Activated naive CD8-positive, alpha-beta T cell (primary cell): ENCODE data around the gene CCNY.

Experiments
- H3K27ac Mint-ChIP-seq: one replicate; pipeline ENCODE4 v1.8.0; 2021; ENCODE audit warnings: mixed read lengths
- H3K27me3 Mint-ChIP-seq: one replicate; pipeline ENCODE4 v1.8.0; 2021; ENCODE audit warnings: mixed read lengths
- H3K36me3 Mint-ChIP-seq: one replicate; pipeline ENCODE4 v1.8.0; 2021; ENCODE audit warnings: mixed read lengths
- H3K4me1 Mint-ChIP-seq: one replicate; pipeline ENCODE4 v1.8.0; 2021; ENCODE audit warnings: low read depth, mixed read lengths
- H3K4me3 Mint-ChIP-seq: one replicate; pipeline ENCODE4 v1.8.0; 2021; ENCODE audit warnings: mild to moderate bottlenecking, mixed read lengths
- H3K9me3 Mint-ChIP-seq: one replicate; pipeline ENCODE4 v1.8.0; 2021; ENCODE audit warnings: low read depth, mixed read lengths

CCNY gene

GRCh38 chr10:35579116-35579515, 242.8 kb downstream of the CCNY start:
- Mint-ChIP-seq H3K27ac (no peak overlapping the region), H3K4me3 (no peak overlapping the region), H3K4me1 (no peaks in the 10 kb centered on the region), H3K27me3 (peaks cover 5% of the 10 kb centered on the region), H3K9me3 (peaks cover 12% of the 10 kb centered on the region), H3K36me3 (peaks cover 16% of the 10 kb centered on the region)

DNA sequence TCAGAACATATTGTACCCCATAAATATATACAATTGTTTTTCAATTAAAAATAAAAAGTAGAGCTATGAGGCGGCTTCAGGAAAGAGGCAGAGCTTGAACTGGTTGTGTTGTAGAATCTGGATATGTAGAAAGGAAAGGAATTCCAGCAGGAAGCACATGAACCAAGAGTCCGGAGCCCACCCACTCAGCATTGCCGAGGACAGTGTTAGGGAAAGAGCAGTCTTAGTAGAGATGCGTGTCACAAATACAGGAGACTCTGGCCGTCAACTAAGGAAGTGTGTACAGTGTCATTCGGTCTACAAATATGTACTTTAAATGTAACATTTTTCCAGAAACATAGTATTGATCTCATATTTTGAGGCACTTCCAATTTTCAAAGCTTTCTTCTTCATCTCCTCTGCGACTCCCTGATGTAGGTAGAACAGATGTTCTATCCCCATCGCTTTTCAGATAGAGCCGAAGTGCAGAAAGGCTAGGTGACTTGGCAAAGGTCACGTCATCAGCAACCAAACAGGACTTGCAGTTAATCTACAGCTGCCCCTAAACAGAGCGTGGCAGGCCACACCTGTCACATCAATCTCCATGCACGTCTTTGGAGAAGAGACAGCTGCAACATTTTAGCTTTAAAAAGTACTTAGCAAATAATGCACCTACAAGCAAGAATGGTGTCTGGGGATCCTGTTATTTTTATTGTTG, 243.6 kb downstream of the CCNY start:
- Mint-ChIP-seq H3K9me3 (peaks cover 12% of the 10 kb centered on the region), H3K4me3 (no peak overlapping the region), H3K27ac (no peak overlapping the region), H3K4me1 (no peaks in the 10 kb centered on the region), H3K36me3 (peaks cover 13% of the 10 kb centered on the region), H3K27me3 (peaks cover 5% of the 10 kb centered on the region)

DNA sequence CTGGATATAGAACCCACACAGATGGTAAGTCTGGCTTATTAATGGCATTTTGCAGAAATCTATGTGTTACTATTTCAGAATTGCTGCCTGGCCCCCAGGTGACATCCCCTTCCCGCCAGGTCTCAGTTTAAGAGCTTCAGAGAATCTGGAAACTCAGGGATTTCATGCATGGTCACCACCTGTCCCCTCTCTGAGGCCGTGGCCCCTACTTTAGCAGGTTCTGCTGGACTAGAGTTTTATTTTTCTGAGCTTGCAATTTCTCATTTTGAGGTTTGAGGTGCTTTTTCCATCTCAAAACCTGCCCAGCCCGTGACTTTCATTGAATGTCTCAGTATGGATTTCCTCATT, 244.1 kb downstream of the CCNY start:
- Mint-ChIP-seq H3K27ac (no peak overlapping the region), H3K4me3 (no peak overlapping the region), H3K4me1 (no peaks in the 10 kb centered on the region), H3K27me3 (peaks cover 5% of the 10 kb centered on the region), H3K36me3 (peaks cover 9% of the 10 kb centered on the region), H3K9me3 (peaks cover 9% of the 10 kb centered on the region)

GRCh38 chr10:35581655-35582054, 245.3 kb downstream of the CCNY start:
- Mint-ChIP-seq H3K36me3 (peaks cover 3% of the 10 kb centered on the region), H3K4me1 (peaks cover 5% of the 10 kb centered on the region), H3K27ac (no peak overlapping the region), H3K27me3 (peaks cover 5% of the 10 kb centered on the region), H3K9me3 (peaks cover 7% of the 10 kb centered on the region), H3K4me3 (no peak overlapping the region)

DNA sequence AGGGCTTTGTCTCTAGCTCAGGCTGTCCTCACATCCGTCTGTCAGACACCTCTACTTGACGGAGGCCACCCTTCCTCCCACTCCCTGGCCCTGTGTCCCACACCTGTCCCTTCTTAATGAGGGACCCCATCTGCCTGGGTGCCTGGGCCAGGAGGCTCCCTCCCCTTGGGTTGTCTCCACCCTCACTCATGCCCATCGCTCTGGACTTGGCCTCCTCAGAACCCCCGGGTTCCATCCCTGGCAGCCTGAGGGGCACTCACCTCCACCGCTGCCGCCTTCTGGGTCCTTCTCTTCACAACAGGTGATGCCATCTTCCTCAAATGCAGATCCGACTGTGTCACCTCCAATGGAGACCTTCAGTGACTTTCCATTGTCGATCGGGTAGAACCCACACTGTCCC, 248.6 kb downstream of the CCNY start:
- H3K36me3 Mint-ChIP-seq = no peaks in the 10 kb centered on the region
- peaks cover 5% of the 10 kb centered on the region for H3K4me1 Mint-ChIP-seq
- H3K27ac Mint-ChIP-seq = no peak overlapping the region
- no peak overlapping the region for H3K4me3 Mint-ChIP-seq
- H3K27me3 Mint-ChIP-seq = peaks cover 6% of the 10 kb centered on the region
- no peaks in the 10 kb centered on the region for H3K9me3 Mint-ChIP-seq

GRCh38 chr10:35585356-35585755, 249.0 kb downstream of the CCNY start:
- H3K9me3 Mint-ChIP-seq = no peaks in the 10 kb centered on the region
- H3K27me3 Mint-ChIP-seq = peaks cover 6% of the 10 kb centered on the region
- no peak overlapping the region for H3K27ac Mint-ChIP-seq
- peaks cover 5% of the 10 kb centered on the region for H3K4me1 Mint-ChIP-seq
- H3K36me3 Mint-ChIP-seq = no peaks in the 10 kb centered on the region
- H3K4me3 Mint-ChIP-seq = no peak overlapping the region

GRCh38 chr10:35585903-35586535, 249.7 kb downstream of the CCNY start:
- Mint-ChIP-seq H3K27ac (no peak overlapping the region), H3K36me3 (peaks cover 2% of the 10 kb centered on the region), H3K4me1 (peaks cover 5% of the 10 kb centered on the region)

GRCh38 chr10:35588836-35589235, 252.5 kb downstream of the CCNY start:
- peaks cover 2% of the 10 kb centered on the region for H3K36me3 Mint-ChIP-seq
- H3K27ac Mint-ChIP-seq = no peak overlapping the region
- peaks cover 3% of the 10 kb centered on the region for H3K27me3 Mint-ChIP-seq
- H3K4me3 Mint-ChIP-seq = no peak overlapping the region
- H3K9me3 Mint-ChIP-seq = peaks cover 3% of the 10 kb centered on the region
- H3K4me1 Mint-ChIP-seq = peaks cover 5% of the 10 kb centered on the region

More at GRCh38 chr10:35585903-35586535, 249.7 kb downstream of the CCNY start:
- H3K9me3 Mint-ChIP-seq = peaks cover 3% of the 10 kb centered on the region
- no peak overlapping the region for H3K4me3 Mint-ChIP-seq
- peaks cover 5% of the 10 kb centered on the region for H3K27me3 Mint-ChIP-seq

- Mint-ChIP-seq H3K36me3 (peaks cover 2% of the 10 kb centered on the region), H3K4me1 (no peaks in the 10 kb centered on the region)
Measured at GRCh38 chr10:35592441-35592840, 256.1 kb downstream of the CCNY start.

DNA sequence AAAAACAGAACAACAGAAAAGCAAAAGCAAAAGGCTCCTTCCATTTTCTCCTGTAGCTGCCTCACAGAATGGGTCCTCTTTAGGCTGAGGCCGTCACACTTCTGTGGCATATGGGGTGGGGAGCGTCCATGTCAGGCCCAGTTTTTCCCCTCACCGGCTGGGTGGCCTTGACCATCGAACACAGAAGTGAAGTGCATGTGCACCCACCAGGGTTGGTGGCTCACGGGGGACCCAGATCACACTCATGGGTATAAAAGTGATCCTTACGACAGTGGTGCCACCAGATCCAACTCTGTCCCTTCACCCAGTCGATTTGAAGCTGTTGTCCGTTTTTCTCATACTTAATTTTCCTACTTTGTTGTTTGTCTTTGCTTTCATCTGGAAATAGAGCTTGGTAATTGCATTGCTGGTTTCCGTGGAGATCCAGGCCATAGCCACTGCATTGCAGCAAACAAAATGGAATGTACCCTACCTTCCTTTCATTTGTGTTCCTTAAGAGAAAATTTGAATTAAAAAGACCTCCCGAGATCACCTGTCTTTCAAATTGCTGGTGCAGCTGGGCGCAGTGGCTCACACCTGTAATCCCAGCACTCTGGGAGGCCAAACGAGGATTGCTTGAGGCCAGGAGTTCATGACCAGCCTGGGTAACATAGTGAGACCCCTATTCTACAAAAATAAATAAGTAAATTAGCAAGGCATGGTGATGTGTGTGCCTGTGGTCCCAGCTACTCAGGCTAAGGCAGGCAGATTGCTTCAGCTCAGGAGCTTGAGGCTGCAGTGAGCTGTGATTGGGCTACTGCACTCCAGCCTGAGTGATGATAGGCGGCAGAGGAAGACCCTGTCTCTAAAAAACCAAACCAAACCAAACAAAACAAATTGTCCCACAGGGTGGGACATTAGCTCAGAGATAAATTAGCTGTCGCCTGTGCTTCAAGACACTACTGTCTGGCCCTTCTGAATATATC, 258.1 kb downstream of the CCNY start:
- Mint-ChIP-seq H3K4me1 (no peaks in the 10 kb centered on the region), H3K4me3 (no peak overlapping the region), H3K27ac (no peak overlapping the region), H3K9me3 (peaks cover 3% of the 10 kb centered on the region), H3K36me3 (peaks cover 2% of the 10 kb centered on the region), H3K27me3 (peaks cover 2% of the 10 kb centered on the region)

More at GRCh38 chr10:35592441-35592840, 256.1 kb downstream of the CCNY start:
- H3K27ac Mint-ChIP-seq = no peak overlapping the region
- no peak overlapping the region for H3K4me3 Mint-ChIP-seq
- H3K27me3 Mint-ChIP-seq = peaks cover 3% of the 10 kb centered on the region
- peaks cover 3% of the 10 kb centered on the region for H3K9me3 Mint-ChIP-seq

GRCh38 chr10:35595106-35595505, 258.8 kb downstream of the CCNY start:
- peaks cover 2% of the 10 kb centered on the region for H3K36me3 Mint-ChIP-seq
- peaks cover 3% of the 10 kb centered on the region for H3K9me3 Mint-ChIP-seq
- peaks cover 5% of the 10 kb centered on the region for H3K27me3 Mint-ChIP-seq
- H3K27ac Mint-ChIP-seq = no peak overlapping the region
- H3K4me1 Mint-ChIP-seq = no peaks in the 10 kb centered on the region
- H3K4me3 Mint-ChIP-seq = no peak overlapping the region

DNA sequence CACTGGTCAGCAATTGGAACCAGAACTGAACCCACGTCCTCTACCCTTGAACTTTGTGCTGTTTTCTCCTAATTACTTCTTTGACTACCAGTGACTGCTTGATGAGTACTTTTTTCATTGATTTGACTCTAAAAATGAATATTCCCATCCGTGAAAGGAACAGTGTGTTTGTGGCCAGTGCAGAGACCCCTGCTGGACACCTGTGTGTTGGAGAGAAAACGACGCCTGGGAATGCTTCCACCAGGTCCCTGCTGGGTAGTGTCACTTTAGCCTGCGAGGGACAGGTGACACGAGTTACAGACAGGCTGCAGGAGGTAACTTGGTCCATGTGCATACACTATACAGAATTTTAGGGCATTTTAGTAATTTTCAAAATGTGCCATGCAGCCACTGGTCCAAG, 262.1 kb downstream of the CCNY start:
- Mint-ChIP-seq H3K36me3 (no peaks in the 10 kb centered on the region), H3K27me3 (peaks cover 10% of the 10 kb centered on the region), H3K27ac (no peak overlapping the region), H3K9me3 (no peaks in the 10 kb centered on the region), H3K4me1 (no peaks in the 10 kb centered on the region), H3K4me3 (no peak overlapping the region)

DNA sequence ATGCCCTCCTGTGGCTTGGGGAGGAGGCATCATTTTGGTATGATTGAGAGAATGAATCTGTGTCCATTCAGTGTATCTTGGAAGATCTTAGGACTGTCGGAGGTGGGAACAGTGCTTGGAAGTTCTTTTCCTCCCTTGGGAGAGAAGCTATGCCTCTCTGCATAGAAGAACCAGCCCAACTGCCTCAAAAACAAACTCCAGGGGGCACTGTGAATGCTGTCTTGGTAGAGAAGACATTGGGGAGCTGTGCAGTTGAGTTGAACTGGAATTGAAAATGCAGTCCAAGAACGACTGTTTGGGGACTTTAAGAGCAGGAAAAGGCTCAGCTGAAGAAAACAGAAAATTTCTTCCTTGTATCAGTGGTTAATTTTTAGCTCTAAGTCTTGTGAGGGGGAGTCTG, 263.9 kb downstream of the CCNY start:
- Mint-ChIP-seq H3K27ac (no peak overlapping the region), H3K4me3 (no peak overlapping the region), H3K9me3 (no peaks in the 10 kb centered on the region), H3K36me3 (no peaks in the 10 kb centered on the region), H3K27me3 (peaks cover 16% of the 10 kb centered on the region), H3K4me1 (no peaks in the 10 kb centered on the region)

- Mint-ChIP-seq H3K36me3 (no peaks in the 10 kb centered on the region), H3K4me3 (no peak within 1 kb of the TSS), H3K27me3 (peaks cover 27% of the 10 kb centered on the region), H3K27ac (no peak within 1 kb of the TSS), H3K4me1 (peaks cover 4% of the 10 kb centered on the region), H3K9me3 (peaks cover 5% of the 10 kb centered on the region)
Measured at GRCh38 chr10:35605191-35605590, 268.9 kb downstream of the CCNY start, which contains the start of gene GJD4. TSS of gene GJD4 (plus strand) at chr10:35605341. CDS start at chr10:35605568, 227 bp downstream.

- peaks cover 25% of the 10 kb centered on the region for H3K27me3 Mint-ChIP-seq
- H3K27ac Mint-ChIP-seq = no peak overlapping the region
- H3K9me3 Mint-ChIP-seq = peaks cover 5% of the 10 kb centered on the region
- no peaks in the 10 kb centered on the region for H3K36me3 Mint-ChIP-seq
- H3K4me1 Mint-ChIP-seq = peaks cover 4% of the 10 kb centered on the region
- H3K4me3 Mint-ChIP-seq = no peak overlapping the region
Measured at GRCh38 chr10:35606430-35606829, 270.1 kb downstream of the CCNY start.
